Lower lobe of right lung (tissue), 2 donors: ENCODE measurements around the gene ABCG2. TPM values are rescaled to one million over a fixed set of nuclear protein-coding genes. Genes with fewer than 3 reads are reported as not detected.

Experiments used
- ATAC-seq, 2 donors: fragments of 200-7000 bp; cut with Tn5 transposase; one replicate each; pipeline ENCODE4 v1.9.1; 2020 to 2022; ENCODE audit warnings: mild to moderate bottlenecking in 2 of 2, moderate library complexity in 2 of 2
- DNase-seq: peaks from one replicate; pipeline ENCODE4 v3.0.0-alpha.2; 2020
- H3K27ac ChIP-seq: fragments of 200-600 bp; one replicate; pipeline ENCODE4 v1.8.0; 2022
- H3K27me3 ChIP-seq: fragments of 200-600 bp; one replicate; pipeline ENCODE4 v1.8.0; 2022; ENCODE audit warnings: low read depth
- H3K36me3 ChIP-seq: fragments of 200-600 bp; one replicate; pipeline ENCODE4 v1.8.0; 2022; ENCODE audit warnings: mild to moderate bottlenecking
- H3K4me1 ChIP-seq: fragments of 200-600 bp; one replicate; pipeline ENCODE4 v1.8.0; 2022
- H3K4me3 ChIP-seq: fragments of 200-600 bp; one replicate; pipeline ENCODE4 v1.8.0; 2022; ENCODE audit warnings: mild to moderate bottlenecking
- H3K9me3 ChIP-seq: fragments of 200-600 bp; one replicate; pipeline ENCODE4 v1.8.0; 2022
- intact Hi-C: fragments of 100-400 bp; cut with DNase I; formaldehyde crosslinking; loops from one replicate; pipeline ENCODE4 v1.11.0; 2022
- total RNA-seq: library from RNA; stranded (reverse); fragmentation: NEBNext Ultra II Directional; extraction: Animal tissue kit (Norgen Biotek cat#: 25700); gene quantifications from one replicate; pipeline ENCODE4 v1.2.1, GENCODE V29; 2021
- TF ChIP-seq, protein P1 (sequence below): fragments of 200-600 bp; IDR thresholded peaks from one replicate; pipeline ENCODE4 v1.8.0; 2022; ENCODE audit warnings: antibody characterized with exemption, mild to moderate bottlenecking
- donor health status: DM: no; HTN: yes; CAD: no; lungs with severe emphysema.

Gene ABCG2
- total RNA-seq, 1 donor from 2014 or later = 9.1 TPM

DNA sequence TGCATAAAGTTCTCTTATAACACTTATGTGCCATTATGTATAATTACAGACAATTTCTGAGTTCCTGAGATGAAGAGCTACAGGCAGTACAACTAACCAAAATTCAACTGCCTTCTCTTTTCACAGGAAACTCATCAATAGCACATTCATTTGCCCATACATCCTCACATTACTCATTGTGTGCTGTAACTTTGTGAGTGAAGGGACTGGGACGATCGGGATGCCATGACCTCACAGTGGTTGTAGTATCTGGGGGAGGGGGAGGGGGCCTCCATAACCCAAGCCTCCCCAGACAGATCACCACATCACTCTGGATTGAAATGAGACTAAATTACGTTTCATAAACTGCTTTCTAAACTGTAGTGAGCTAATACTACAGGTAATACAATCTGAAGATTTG is 60.7 kb downstream of the ABCG2 start:
- ATAC-seq (no peak), DNase-seq (no peak)
- H3K9me3 ChIP-seq = no peaks in the 10 kb centered on the region
- H3K4me1 ChIP-seq = no peaks in the 10 kb centered on the region
- intact Hi-C loops = no loop called here
- no peaks in the 10 kb centered on the region for H3K27me3 ChIP-seq
- TF ChIP-seq, protein P1, sequence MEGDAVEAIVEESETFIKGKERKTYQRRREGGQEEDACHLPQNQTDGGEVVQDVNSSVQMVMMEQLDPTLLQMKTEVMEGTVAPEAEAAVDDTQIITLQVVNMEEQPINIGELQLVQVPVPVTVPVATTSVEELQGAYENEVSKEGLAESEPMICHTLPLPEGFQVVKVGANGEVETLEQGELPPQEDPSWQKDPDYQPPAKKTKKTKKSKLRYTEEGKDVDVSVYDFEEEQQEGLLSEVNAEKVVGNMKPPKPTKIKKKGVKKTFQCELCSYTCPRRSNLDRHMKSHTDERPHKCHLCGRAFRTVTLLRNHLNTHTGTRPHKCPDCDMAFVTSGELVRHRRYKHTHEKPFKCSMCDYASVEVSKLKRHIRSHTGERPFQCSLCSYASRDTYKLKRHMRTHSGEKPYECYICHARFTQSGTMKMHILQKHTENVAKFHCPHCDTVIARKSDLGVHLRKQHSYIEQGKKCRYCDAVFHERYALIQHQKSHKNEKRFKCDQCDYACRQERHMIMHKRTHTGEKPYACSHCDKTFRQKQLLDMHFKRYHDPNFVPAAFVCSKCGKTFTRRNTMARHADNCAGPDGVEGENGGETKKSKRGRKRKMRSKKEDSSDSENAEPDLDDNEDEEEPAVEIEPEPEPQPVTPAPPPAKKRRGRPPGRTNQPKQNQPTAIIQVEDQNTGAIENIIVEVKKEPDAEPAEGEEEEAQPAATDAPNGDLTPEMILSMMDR = no peak
- H3K4me3 ChIP-seq = no peak overlapping the region
- H3K36me3 ChIP-seq = no peaks in the 10 kb centered on the region
- no peak overlapping the region for H3K27ac ChIP-seq

DNA sequence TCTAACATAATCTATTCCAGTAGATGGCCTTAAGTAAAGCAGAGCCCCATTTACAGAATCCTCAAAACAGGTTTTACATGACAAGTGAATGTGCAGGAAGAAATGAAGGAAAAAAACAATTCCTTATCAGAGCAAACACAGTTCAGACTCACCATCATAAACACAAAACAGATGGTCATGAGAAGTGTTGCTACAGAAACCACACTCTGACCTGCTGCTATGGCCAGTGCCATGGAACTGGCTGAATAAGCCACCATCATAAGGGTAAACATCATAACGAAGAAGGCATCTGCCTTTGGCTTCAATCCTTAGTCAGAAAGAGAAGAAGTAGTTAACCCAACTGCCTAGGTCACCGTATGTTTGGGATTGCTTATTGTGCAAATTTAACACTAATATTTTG is 61.1 kb downstream of the ABCG2 start:
- Histone ChIP-seq H3K27me3 (no peaks in the 10 kb centered on the region), H3K9me3 (no peaks in the 10 kb centered on the region), H3K4me3 (no peak overlapping the region), H3K36me3 (no peaks in the 10 kb centered on the region), H3K4me1 (no peaks in the 10 kb centered on the region), H3K27ac (no peak overlapping the region)
- intact Hi-C loops = no loop called here
- TF ChIP-seq, protein P1 = no peak
- ATAC-seq (no peak), DNase-seq (no peak)

GRCh38 chr4:88093874-88094273 is 64.6 kb downstream of the ABCG2 start:
- H3K4me1 ChIP-seq = no peaks in the 10 kb centered on the region
- no peaks in the 10 kb centered on the region for H3K36me3 ChIP-seq
- DNase-seq (no peak), ATAC-seq (no peak)
- H3K9me3 ChIP-seq = no peaks in the 10 kb centered on the region
- no peaks in the 10 kb centered on the region for H3K27me3 ChIP-seq
- no peak overlapping the region for H3K4me3 ChIP-seq
- TF ChIP-seq, protein P1 = no peak
- intact Hi-C loops = no loop called here
- no peak overlapping the region for H3K27ac ChIP-seq

- TF ChIP-seq, protein P1 = no peak
- Histone ChIP-seq H3K27ac (no peak overlapping the region), H3K4me3 (no peak overlapping the region), H3K27me3 (no peaks in the 10 kb centered on the region), H3K4me1 (no peaks in the 10 kb centered on the region), H3K36me3 (no peaks in the 10 kb centered on the region), H3K9me3 (no peaks in the 10 kb centered on the region)
- intact Hi-C loops = no loop called here
- DNase-seq (no peak), ATAC-seq (no peak)
Measured at GRCh38 chr4:88091378-88091777, 67.1 kb downstream of the ABCG2 start.

DNA sequence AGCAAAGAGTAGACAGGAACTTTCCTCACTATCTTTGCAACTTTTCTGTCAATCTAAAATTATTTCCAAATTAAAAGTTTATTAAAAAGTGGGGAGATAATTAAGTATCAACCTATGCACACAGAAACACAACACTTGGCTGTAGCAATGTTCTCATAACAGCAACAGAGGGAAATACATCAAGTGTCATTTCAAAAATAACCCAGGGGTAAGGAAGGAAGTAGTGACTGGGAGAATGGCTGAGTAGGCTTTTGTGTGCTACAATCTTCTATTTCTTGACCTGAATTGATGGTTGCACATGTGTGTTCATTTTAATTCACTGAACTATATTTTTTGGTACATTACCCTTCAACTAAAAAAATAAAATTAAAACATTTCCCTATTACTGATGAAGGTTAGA is 67.5 kb downstream of the ABCG2 start:
- DNase-seq (no peak), ATAC-seq (no peak)
- no peaks in the 10 kb centered on the region for H3K36me3 ChIP-seq
- no peaks in the 10 kb centered on the region for H3K4me1 ChIP-seq
- TF ChIP-seq, protein P1 = no peak
- intact Hi-C loops = no loop called here
- no peak overlapping the region for H3K4me3 ChIP-seq
- no peak overlapping the region for H3K27ac ChIP-seq
- no peaks in the 10 kb centered on the region for H3K9me3 ChIP-seq
- no peaks in the 10 kb centered on the region for H3K27me3 ChIP-seq

GRCh38 chr4:88087004-88087403 is 71.4 kb downstream of the ABCG2 start:
- intact Hi-C loops = no loop called here
- TF ChIP-seq, protein P1 = no peak
- Histone ChIP-seq H3K36me3 (no peaks in the 10 kb centered on the region), H3K27me3 (no peaks in the 10 kb centered on the region), H3K27ac (no peak overlapping the region), H3K4me1 (no peaks in the 10 kb centered on the region), H3K9me3 (no peaks in the 10 kb centered on the region), H3K4me3 (no peak overlapping the region)
- ATAC-seq (no peak), DNase-seq (no peak)
